ENCODE measurements around the gene ID1. TPM values are rescaled to one million over a fixed set of nuclear protein-coding genes. Genes with fewer than 3 reads are reported as not detected.

The ID1 gene
- total and polyA plus RNA-seq, 2 of the 13 experiments (the other 11 are each of a cell fraction or from before 2014, with no cell fraction given) = 320 to 419 TPM

DNA sequence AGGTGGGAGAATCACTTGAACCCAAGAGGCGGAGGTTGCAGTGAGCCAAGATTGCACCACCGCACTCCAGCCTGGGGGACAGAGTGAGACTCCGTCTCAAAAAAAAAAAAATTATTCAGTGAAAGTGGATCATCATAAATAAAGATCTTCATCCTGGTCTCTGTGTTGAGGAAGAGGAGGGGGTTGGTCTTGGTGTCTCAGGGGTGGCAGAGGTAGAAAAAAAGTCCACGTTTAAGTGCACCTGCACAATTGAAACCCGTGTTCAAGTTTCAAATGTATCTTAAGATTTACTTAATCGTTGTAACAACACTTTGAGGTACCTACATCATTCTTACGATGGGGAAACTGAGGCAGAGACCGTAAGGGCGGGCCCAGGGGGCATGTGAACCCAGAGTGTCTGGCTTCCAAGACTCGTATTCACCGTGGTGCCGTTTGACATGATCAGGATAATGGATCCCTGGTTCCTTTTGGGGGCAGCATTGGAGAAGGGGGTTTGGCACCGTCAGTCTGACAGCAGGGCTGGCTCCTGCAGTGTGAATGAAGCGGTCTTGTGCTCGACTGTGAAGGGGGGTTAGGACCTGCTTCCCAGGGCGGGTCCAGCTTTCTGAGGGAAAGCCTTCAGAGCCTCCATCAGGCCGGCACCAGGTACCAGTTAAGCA is 32.9 kb upstream of the ID1 start (continued):
- TF ChIP-seq CREM (IDR thresholded peaks at IDR 0.05) = no peak
- no peak for TF ChIP-seq CREM (CRISPR knock-in tag; IDR thresholded peaks at IDR 0.05)
- TF ChIP-seq SAFB2 (CRISPR knock-in tag; IDR thresholded peaks at IDR 0.05; ENCODE audit: borderline replicate concordance, low read depth) = no peak
- TF ChIP-seq, protein P1, sequence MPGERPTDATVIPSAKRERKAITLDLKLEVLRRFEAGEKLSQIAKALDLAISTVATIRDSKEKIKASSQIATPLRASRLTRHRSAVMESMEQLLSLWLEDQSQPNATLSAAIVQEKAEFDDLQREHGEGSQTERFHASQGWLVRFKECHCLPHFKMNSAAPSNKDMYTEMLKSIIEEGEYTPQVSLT (CRISPR knock-in tag; IDR thresholded peaks at IDR 0.05; ENCODE audit: borderline replicate concordance, low read depth) = no peak
- TF ChIP-seq ZNF552 (CRISPR knock-in tag; IDR thresholded peaks at IDR 0.05; ENCODE audit: borderline replicate concordance) = no peak
- TF ChIP-seq ZNF629 (CRISPR knock-in tag; conservative IDR thresholded peaks at IDR 0.05) = no peak
- no peak; the same call in 1 of the 2 replicates for TF ChIP-seq DNMT1 (CRISPR knock-in tag; IDR thresholded peaks at IDR 0.05)
- no peak for TF ChIP-seq ZNF431 (CRISPR knock-in tag; IDR thresholded peaks at IDR 0.05; ENCODE audit: borderline replicate concordance, low read depth)
- TF ChIP-seq ZNF850 (CRISPR knock-in tag; conservative IDR thresholded peaks at IDR 0.05) = no peak
- TF ChIP-seq ZBTB8A (CRISPR knock-in tag; IDR thresholded peaks at IDR 0.05; ENCODE audit: borderline replicate concordance, low read depth) = no peak; the same call in 1 of the 2 replicates
- TF ChIP-seq SAP130 (CRISPR knock-in tag; IDR thresholded peaks at IDR 0.05; ENCODE audit: low read depth) = no peak
- TF ChIP-seq, protein P2, sequence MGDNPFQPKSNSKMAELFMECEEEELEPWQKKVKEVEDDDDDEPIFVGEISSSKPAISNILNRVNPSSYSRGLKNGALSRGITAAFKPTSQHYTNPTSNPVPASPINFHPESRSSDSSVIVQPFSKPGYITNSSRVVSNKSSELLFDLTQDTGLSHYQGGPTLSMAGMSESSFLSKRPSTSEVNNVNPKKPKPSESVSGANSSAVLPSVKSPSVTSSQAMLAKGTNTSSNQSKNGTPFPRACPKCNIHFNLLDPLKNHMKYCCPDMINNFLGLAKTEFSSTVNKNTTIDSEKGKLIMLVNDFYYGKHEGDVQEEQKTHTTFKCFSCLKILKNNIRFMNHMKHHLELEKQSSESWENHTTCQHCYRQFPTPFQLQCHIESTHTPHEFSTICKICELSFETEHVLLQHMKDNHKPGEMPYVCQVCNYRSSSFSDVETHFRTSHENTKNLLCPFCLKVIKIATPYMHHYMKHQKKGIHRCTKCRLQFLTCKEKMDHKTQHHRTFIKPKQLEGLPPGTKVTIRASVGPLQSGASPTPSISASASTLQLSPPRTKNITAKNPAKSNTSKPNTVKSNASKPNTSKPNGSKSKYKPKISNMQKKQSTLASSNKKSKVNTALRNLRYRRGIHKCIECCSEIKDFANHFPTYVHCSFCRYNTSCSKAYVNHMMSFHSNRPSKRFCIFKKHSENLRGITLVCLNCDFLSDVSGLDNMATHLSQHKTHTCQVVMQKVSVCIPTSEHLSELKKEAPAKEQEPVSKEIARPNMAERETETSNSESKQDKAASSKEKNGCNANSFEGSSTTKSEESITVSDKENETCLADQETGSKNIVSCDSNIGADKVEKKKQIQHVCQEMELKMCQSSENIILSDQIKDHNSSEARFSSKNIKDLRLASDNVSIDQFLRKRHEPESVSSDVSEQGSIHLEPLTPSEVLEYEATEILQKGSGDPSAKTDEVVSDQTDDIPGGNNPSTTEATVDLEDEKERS (CRISPR knock-in tag; IDR thresholded peaks at IDR 0.05) = no peak
- TF ChIP-seq ZNF672 (CRISPR knock-in tag; IDR thresholded peaks at IDR 0.05) = no peak
- no peak for TF ChIP-seq SMAD1 (CRISPR knock-in tag; IDR thresholded peaks at IDR 0.05; ENCODE audit: borderline replicate concordance, low read depth)
- TF ChIP-seq, protein P3, sequence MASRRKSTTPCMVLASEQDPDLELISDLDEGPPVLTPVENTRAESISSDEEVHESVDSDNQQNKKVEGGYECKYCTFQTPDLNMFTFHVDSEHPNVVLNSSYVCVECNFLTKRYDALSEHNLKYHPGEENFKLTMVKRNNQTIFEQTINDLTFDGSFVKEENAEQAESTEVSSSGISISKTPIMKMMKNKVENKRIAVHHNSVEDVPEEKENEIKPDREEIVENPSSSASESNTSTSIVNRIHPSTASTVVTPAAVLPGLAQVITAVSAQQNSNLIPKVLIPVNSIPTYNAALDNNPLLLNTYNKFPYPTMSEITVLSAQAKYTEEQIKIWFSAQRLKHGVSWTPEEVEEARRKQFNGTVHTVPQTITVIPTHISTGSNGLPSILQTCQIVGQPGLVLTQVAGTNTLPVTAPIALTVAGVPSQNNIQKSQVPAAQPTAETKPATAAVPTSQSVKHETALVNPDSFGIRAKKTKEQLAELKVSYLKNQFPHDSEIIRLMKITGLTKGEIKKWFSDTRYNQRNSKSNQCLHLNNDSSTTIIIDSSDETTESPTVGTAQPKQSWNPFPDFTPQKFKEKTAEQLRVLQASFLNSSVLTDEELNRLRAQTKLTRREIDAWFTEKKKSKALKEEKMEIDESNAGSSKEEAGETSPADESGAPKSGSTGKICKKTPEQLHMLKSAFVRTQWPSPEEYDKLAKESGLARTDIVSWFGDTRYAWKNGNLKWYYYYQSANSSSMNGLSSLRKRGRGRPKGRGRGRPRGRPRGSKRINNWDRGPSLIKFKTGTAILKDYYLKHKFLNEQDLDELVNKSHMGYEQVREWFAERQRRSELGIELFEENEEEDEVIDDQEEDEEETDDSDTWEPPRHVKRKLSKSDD (CRISPR knock-in tag; IDR thresholded peaks at IDR 0.05; ENCODE audit: low read depth) = no peak
- TF ChIP-seq NR1H2 (CRISPR knock-in tag; IDR thresholded peaks at IDR 0.05; ENCODE audit: borderline replicate concordance, low read depth) = no peak
- TF ChIP-seq TBP (CRISPR knock-in tag; IDR thresholded peaks at IDR 0.05) = no peak
- no peak for TF ChIP-seq DMAP1 (CRISPR knock-in tag; IDR thresholded peaks at IDR 0.05)
- 0 out of 2 replicates have a peak, but pooled peaks have one; percentile 27 for TF ChIP-seq MEIS1 (CRISPR knock-in tag; IDR thresholded peaks at IDR 0.05; ENCODE audit: borderline replicate concordance)
- TF ChIP-seq JARID2 (CRISPR knock-in tag; IDR thresholded peaks at IDR 0.05; ENCODE audit: insufficient replicate concordance) = peak; percentile 5
- 0 out of 2 replicates have a peak, but pooled peaks have one; percentile 95 for TF ChIP-seq ZNF660 (CRISPR knock-in tag; IDR thresholded peaks at IDR 0.05; ENCODE audit: borderline replicate concordance, low read depth)
- no peak for TF ChIP-seq ZNF160 (CRISPR knock-in tag; IDR thresholded peaks at IDR 0.05)
- TF ChIP-seq ZNF619 (CRISPR knock-in tag; IDR thresholded peaks at IDR 0.05) = no peak
- no peak for TF ChIP-seq ZNF263 (CRISPR knock-in tag; IDR thresholded peaks at IDR 0.05)
- no peak for TF ChIP-seq PITX1 (CRISPR knock-in tag; IDR thresholded peaks at IDR 0.05)
- TF ChIP-seq ZNF292 (CRISPR knock-in tag; IDR thresholded peaks at IDR 0.05; ENCODE audit: borderline replicate concordance, low read depth) = no peak

Data from HepG2 (cell line).